Measurements from ENCODE around the gene DNAL4.

The DNAL4 gene

GRCh38 chr22:38733329-38733723 lies 60.6 kb downstream of the DNAL4 start:
- WGBS (ENCODE audit: extremely low coverage, insufficient coverage, insufficient read length), result no CpG with 5 or more reads among the region's 4 CpGs
- H3K79me2 ChIP-seq (ENCODE audit: control insufficient read depth, insufficient read depth, low read length, poor library complexity), result no peaks in the 10 kb centered on the region

GRCh38 chr22:38732251-38732815 lies 61.6 kb downstream of the DNAL4 start:
- no peak overlapping the region for H2BK120ac ChIP-seq (ENCODE audit: insufficient read depth, low read length, poor library complexity)
- no peak overlapping the region for H2BK5ac ChIP-seq (ENCODE audit: low read depth, low read length, poor library complexity)
- peaks cover 2% of the 10 kb centered on the region for H3K9me3 ChIP-seq (ENCODE audit: insufficient read depth, low read depth, low read length)
- no peaks in the 10 kb centered on the region for H3K79me1 ChIP-seq (ENCODE audit: low read length)
- no peak overlapping the region for H3K18ac ChIP-seq (ENCODE audit: low read length)
- H3K4me1 ChIP-seq (ENCODE audit: control insufficient read depth in 1 of 2, insufficient read depth in 2 of 2, low read length in 2 of 2), result no peaks in the 10 kb centered on the region
- H4K91ac ChIP-seq (ENCODE audit: low read depth, low read length), result no peak overlapping the region
- no CpG with 5 or more reads among the region's 13 CpGs for WGBS (ENCODE audit: extremely low coverage, insufficient coverage, insufficient read length)
- no peak overlapping the region for H4K12ac ChIP-seq (ENCODE audit: low read depth, low read length)
- H3K4ac ChIP-seq (ENCODE audit: low read depth, low read length), result no peak overlapping the region
- H3K36me3 ChIP-seq (ENCODE audit: control insufficient read depth in 1 of 2, insufficient read depth in 2 of 2, low read length in 2 of 2), result peaks cover 89 to 96% of the 10 kb centered on the region in 2 experiments
- H3K27me3 ChIP-seq (ENCODE audit: insufficient read depth, low read length), result no peaks in the 10 kb centered on the region
- H3K14ac ChIP-seq (ENCODE audit: low read length), result no peak overlapping the region
- H2AK5ac ChIP-seq (ENCODE audit: low read length), result no peak overlapping the region
- H3K4me2 ChIP-seq (ENCODE audit: low read length), result no peak overlapping the region
- no peak overlapping the region for H3K27ac ChIP-seq (ENCODE audit: low read depth, low read length)
- H4K8ac ChIP-seq (ENCODE audit: low read depth, low read length), result no peak overlapping the region
- no peak overlapping the region for H3K23ac ChIP-seq (ENCODE audit: low read length)
- no peak overlapping the region for H3K9ac ChIP-seq (ENCODE audit: low read length)
- no peak for DNase-seq
- no peak overlapping the region for H3K4me3 ChIP-seq (ENCODE audit: low read depth, low read length)
- no peak overlapping the region for H2AFZ ChIP-seq (ENCODE audit: insufficient read depth, low read length, poor library complexity)
- H3K79me2 ChIP-seq (ENCODE audit: control insufficient read depth, insufficient read depth, low read length, poor library complexity), result no peaks in the 10 kb centered on the region
- no peak overlapping the region for H2BK12ac ChIP-seq (ENCODE audit: low read length)

More at GRCh38 chr22:38733329-38733723, 60.6 kb downstream of the DNAL4 start:
- Histone ChIP-seq H2BK5ac (ENCODE audit: low read depth, low read length, poor library complexity) (no peak overlapping the region), H4K8ac (ENCODE audit: low read depth, low read length) (no peak overlapping the region), H2BK12ac (ENCODE audit: low read length) (no peak overlapping the region), H3K23ac (ENCODE audit: low read length) (no peak overlapping the region), H3K9ac (ENCODE audit: low read length) (no peak overlapping the region), H2AFZ (ENCODE audit: insufficient read depth, low read length, poor library complexity) (no peak overlapping the region), H4K12ac (ENCODE audit: low read depth, low read length) (no peak overlapping the region), H2AK5ac (ENCODE audit: low read length) (no peak overlapping the region), H3K4me3 (ENCODE audit: low read depth, low read length) (no peak overlapping the region), H3K4ac (ENCODE audit: low read depth, low read length) (no peak overlapping the region), H3K79me1 (ENCODE audit: low read length) (no peaks in the 10 kb centered on the region), H3K14ac (ENCODE audit: low read length) (no peak overlapping the region), H3K36me3 (ENCODE audit: control insufficient read depth in 1 of 2, insufficient read depth in 2 of 2, low read length in 2 of 2) (peaks cover 89 to 96% of the 10 kb centered on the region in 2 experiments), H4K91ac (ENCODE audit: low read depth, low read length) (no peak overlapping the region), H3K27ac (ENCODE audit: low read depth, low read length) (no peak overlapping the region), H3K9me3 (ENCODE audit: insufficient read depth, low read depth, low read length) (no peaks in the 10 kb centered on the region), H3K18ac (ENCODE audit: low read length) (no peak overlapping the region), H2BK120ac (ENCODE audit: insufficient read depth, low read length, poor library complexity) (no peak overlapping the region), H3K27me3 (ENCODE audit: insufficient read depth, low read length) (no peaks in the 10 kb centered on the region), H3K4me2 (ENCODE audit: low read length) (no peak overlapping the region), H3K4me1 (ENCODE audit: control insufficient read depth in 1 of 2, insufficient read depth in 2 of 2, low read length in 2 of 2) (no peaks in the 10 kb centered on the region)
- DNase-seq, result peak in 1 of 2 donors; percentile 50

- Histone ChIP-seq H3K14ac (ENCODE audit: low read length) (no peak overlapping the region), H2BK120ac (ENCODE audit: insufficient read depth, low read length, poor library complexity) (no peak overlapping the region), H3K79me1 (ENCODE audit: low read length) (no peaks in the 10 kb centered on the region), H3K9ac (ENCODE audit: low read length) (no peak overlapping the region), H3K4ac (ENCODE audit: low read depth, low read length) (no peak overlapping the region), H4K8ac (ENCODE audit: low read depth, low read length) (no peak overlapping the region), H3K36me3 (ENCODE audit: control insufficient read depth in 1 of 2, insufficient read depth in 2 of 2, low read length in 2 of 2) (peaks cover 89 to 96% of the 10 kb centered on the region in 2 experiments), H2BK5ac (ENCODE audit: low read depth, low read length, poor library complexity) (no peak overlapping the region), H3K27ac (ENCODE audit: low read depth, low read length) (no peak overlapping the region), H3K9me3 (ENCODE audit: insufficient read depth, low read depth, low read length) (peaks cover 3% of the 10 kb centered on the region), H3K4me3 (ENCODE audit: low read depth, low read length) (no peak overlapping the region), H4K91ac (ENCODE audit: low read depth, low read length) (no peak overlapping the region), H3K23ac (ENCODE audit: low read length) (no peak overlapping the region), H3K79me2 (ENCODE audit: control insufficient read depth, insufficient read depth, low read length, poor library complexity) (no peaks in the 10 kb centered on the region), H2AFZ (ENCODE audit: insufficient read depth, low read length, poor library complexity) (no peak overlapping the region), H4K12ac (ENCODE audit: low read depth, low read length) (no peak overlapping the region), H3K27me3 (ENCODE audit: insufficient read depth, low read length) (no peaks in the 10 kb centered on the region), H3K18ac (ENCODE audit: low read length) (no peak overlapping the region), H3K4me1 (ENCODE audit: control insufficient read depth in 1 of 2, insufficient read depth in 2 of 2, low read length in 2 of 2) (no peaks in the 10 kb centered on the region), H2BK12ac (ENCODE audit: low read length) (no peak overlapping the region), H3K4me2 (ENCODE audit: low read length) (no peak overlapping the region), H2AK5ac (ENCODE audit: low read length) (no peak overlapping the region)
- no CpG with 5 or more reads among the region's 6 CpGs for WGBS (ENCODE audit: extremely low coverage, insufficient coverage, insufficient read length)
- no peak for DNase-seq
These were observed 62.2 kb downstream of the DNAL4 start for GRCh38 chr22:38731703-38732161.

GRCh38 chr22:38730411-38730871 lies 63.5 kb downstream of the DNAL4 start:
- Histone ChIP-seq H3K27ac (ENCODE audit: low read depth, low read length) (no peak overlapping the region), H2BK12ac (ENCODE audit: low read length) (no peak overlapping the region), H3K23ac (ENCODE audit: low read length) (no peak overlapping the region), H3K14ac (ENCODE audit: low read length) (no peak overlapping the region), H3K9me3 (ENCODE audit: insufficient read depth, low read depth, low read length) (peaks cover 3% of the 10 kb centered on the region), H3K4me2 (ENCODE audit: low read length) (no peak overlapping the region), H3K79me1 (ENCODE audit: low read length) (no peaks in the 10 kb centered on the region), H3K4me3 (ENCODE audit: low read depth, low read length) (no peak overlapping the region), H4K8ac (ENCODE audit: low read depth, low read length) (no peak overlapping the region), H3K9ac (ENCODE audit: low read length) (no peak overlapping the region), H2BK5ac (ENCODE audit: low read depth, low read length, poor library complexity) (no peak overlapping the region), H4K91ac (ENCODE audit: low read depth, low read length) (no peak overlapping the region), H3K36me3 (ENCODE audit: control insufficient read depth in 1 of 2, insufficient read depth in 2 of 2, low read length in 2 of 2) (peaks cover 90 to 96% of the 10 kb centered on the region in 2 experiments), H3K4ac (ENCODE audit: low read depth, low read length) (no peak overlapping the region), H2BK120ac (ENCODE audit: insufficient read depth, low read length, poor library complexity) (no peak overlapping the region), H3K4me1 (ENCODE audit: control insufficient read depth in 1 of 2, insufficient read depth in 2 of 2, low read length in 2 of 2) (no peaks in the 10 kb centered on the region), H2AFZ (ENCODE audit: insufficient read depth, low read length, poor library complexity) (no peak overlapping the region), H3K18ac (ENCODE audit: low read length) (no peak overlapping the region), H3K79me2 (ENCODE audit: control insufficient read depth, insufficient read depth, low read length, poor library complexity) (no peaks in the 10 kb centered on the region), H2AK5ac (ENCODE audit: low read length) (no peak overlapping the region), H4K12ac (ENCODE audit: low read depth, low read length) (no peak overlapping the region), H3K27me3 (ENCODE audit: insufficient read depth, low read length) (no peaks in the 10 kb centered on the region)
- WGBS (ENCODE audit: extremely low coverage, insufficient coverage, insufficient read length), result no CpG with 5 or more reads among the region's 13 CpGs
- no peak for DNase-seq

Measured in trophoblast cell (in vitro differentiated cells and primary cell).